C4-2B (cell line): ENCODE data around the gene GSK3B.

Source experiments
- H3K27ac ChIP-seq: fragments of 450-650 bp; 2 replicates; pipeline ENCODE4 v1.5.1; 2017
- CTCF ChIP-seq: fragments of 450-650 bp; conservative IDR thresholded peaks from 2 replicates; pipeline ENCODE4 v1.5.1; 2017; ENCODE audit warnings: mild to moderate bottlenecking
- ZFX ChIP-seq: fragments of 450-650 bp; IDR thresholded peaks from 2 replicates; pipeline ENCODE4 v1.6.1; 2017

GSK3B gene

DNA sequence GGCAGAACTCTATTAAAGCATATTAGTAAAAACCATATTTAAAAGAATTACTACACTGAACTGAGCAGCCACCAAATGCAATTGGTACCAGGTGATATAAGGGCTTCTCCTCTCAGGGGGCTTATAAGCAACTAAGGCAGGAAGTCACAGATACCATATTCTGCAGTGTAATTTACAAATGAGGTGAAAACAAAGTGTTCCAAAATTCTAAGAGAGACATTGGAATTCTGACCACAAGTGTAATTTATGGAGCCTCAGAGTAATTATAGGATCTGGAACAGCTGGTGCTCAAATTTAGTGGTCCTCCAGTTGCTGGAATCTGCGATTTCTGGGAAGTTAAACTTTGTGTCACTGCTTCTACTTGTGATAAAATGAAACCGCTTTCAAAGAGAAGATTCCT is 315.4 kb downstream of the GSK3B start:
- no peak for TF ChIP-seq CTCF

DNA sequence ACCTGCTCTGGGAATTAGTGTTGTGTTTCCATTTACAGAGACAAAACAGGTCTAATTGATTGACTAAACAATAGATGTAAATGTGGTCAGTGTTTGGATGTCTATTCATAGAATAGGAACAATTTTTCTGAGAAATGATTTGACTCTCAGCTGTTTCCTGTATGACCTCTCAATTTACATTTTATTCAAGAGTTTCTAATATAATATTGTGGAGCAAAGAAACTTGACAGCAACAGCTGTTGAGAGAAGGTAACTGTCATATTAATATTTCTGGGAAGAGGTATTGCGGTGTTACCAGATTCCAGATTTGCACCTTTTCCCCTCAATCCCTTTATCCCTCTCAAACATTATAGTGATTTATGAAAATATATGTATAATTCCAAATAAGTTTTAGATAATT is 316.1 kb downstream of the GSK3B start:
- TF ChIP-seq CTCF (no peak), ZFX (no peak)
- no peak overlapping the region for H3K27ac ChIP-seq

More for the DNA sequence above, 315.4 kb downstream of the GSK3B start:
- H3K27ac ChIP-seq = no peak overlapping the region

DNA sequence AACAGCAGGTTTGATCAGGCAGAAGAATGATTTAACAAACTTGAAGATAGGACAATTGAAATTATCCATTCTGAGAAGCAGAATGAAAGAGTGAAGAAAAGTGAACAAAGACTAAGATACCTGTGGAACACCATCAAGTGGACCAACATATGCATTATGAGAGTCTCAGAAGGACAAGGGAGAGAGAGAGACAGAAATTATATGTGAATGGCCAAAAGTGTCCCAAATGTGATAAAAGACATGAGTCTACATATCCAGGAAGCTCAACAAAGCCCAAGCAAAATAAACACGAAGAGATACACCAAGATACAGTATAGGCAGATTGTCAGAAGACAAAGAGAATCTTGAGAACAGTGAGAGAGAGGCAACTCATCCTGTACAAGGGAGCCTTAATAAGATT is 317.9 kb downstream of the GSK3B start:
- no peak overlapping the region for H3K27ac ChIP-seq
- TF ChIP-seq ZFX (no peak), CTCF (no peak; the same call in 1 of the 2 replicates)

DNA sequence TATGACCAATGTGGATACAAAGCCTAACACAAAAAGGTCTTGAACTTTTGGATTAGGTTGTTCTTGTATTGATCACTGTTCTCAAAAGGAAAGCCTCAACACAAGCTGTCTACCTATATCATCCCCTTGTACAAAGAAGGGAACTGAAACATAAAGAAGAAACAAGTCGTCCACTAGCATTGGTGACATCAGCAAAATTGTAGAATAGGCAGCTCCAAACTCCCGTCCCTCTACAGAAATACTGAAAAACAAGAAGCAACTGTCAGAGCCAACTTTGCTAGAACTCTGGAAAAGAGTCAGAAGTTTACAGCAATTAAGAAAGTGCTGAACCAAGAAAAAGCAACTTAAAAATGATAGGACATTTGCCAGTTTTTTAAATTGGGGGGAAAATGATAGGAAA is 319.8 kb downstream of the GSK3B start:
- TF ChIP-seq CTCF (no peak), ZFX (no peak)
- no peak overlapping the region for H3K27ac ChIP-seq
